GM18868 (cell line): Measurements from ENCODE around the gene SPATS2L.

Source experiments
- ATAC-seq: cut with Tn5 transposase; IDR thresholded peaks from one replicate; pipeline ENCODE4 v1.9.1; 2021; ENCODE audit warnings: mild to moderate bottlenecking, moderate library complexity; ENCODE audit not compliant: unreplicated experiment

Gene SPATS2L

DNA sequence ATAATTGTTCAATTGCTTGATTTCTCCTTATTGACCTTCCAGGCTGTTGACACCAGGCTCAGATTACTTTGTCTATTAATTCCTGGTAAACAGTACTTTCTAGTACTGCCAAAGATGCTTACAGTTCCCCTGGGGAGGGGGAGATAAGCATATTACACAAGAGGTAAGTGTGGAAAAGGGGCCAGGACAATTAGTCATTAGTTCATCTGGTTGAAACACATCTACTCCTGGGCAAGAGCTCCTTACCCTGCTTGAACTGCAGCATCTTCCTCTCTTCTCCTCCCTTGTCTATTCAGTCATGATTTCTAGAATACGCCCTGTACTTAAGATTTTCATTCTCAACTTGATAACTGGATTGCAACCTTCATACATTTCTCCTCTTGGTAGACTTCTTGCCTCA lies 10.4 kb upstream of the SPATS2L start:
- ATAC-seq, result no peak

DNA sequence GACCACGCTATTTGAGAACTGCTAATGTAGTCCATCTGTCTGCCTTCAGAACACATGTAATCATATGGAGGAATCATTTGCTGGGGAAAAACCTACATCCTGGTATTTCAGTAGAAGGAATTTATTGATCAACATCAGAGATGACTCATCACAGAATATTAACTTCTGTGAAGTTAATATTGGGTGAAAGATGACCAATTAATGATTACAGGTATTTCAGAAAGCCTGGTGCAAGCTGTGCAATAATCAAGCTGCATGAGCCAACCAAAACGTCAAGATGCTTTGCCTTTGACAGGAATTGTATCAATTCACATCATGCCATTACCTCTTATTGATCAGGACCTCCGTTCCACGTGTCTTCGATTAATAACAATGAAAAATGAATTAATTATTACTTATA lies 9.4 kb upstream of the SPATS2L start:
- ATAC-seq, result no peak

DNA sequence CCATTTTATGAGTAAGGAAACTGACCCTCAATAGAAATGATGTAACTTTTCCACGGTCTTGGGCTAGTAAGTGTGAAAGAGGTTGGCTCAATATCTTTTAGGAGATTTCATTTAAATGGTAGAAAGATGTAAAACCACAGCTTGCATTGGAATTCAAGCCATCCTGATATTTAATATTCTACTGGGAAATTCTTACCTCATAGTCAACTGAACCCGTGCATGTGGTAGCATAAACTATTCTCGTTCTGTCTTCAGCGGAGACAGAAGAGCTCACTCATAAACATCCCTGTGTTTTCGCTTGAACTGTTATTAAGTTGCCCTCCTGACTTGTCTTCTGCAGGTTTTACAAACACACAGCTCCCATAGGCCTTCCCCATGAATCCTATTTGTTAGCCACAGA lies 8.5 kb upstream of the SPATS2L start:
- no peak for ATAC-seq

DNA sequence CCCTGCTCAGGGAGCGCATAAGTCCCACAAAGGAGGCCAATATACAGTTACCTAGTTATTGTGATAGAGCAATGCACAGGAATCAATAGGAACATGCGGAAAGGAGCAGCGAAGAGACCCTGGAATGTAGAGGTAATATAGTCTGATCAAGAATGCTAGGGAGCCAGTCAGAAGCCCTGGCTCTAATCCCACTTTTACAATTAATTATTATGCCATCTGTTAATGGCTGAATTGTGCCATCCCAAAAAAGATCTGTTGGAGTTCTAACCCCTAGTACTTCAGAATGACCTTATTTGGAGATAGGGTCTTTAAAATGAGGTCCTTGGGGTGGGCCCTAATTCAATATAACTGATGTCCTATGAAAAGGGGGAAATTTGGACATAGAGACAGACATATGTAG lies 7.7 kb upstream of the SPATS2L start:
- ATAC-seq, result no peak

DNA sequence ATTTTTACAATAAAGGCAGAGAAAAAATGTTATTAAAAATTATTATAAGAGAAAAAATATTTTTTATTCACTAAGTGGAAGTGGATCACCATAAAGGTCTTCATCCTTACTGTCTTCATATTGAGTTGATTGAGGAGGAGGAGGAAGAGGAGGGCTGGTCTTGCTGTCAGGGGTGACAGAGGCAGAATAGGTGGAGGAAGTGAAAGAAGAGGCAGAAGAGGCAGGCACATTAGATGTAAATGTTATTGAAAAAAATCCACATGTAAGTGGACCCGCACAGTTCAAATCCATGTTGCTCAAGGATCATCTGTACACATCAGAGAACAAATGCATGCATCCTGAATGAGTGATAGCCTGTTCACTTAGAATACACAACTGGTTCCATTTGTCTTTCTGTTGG lies 6.4 kb upstream of the SPATS2L start:
- ATAC-seq, result peak; percentile 56

DNA sequence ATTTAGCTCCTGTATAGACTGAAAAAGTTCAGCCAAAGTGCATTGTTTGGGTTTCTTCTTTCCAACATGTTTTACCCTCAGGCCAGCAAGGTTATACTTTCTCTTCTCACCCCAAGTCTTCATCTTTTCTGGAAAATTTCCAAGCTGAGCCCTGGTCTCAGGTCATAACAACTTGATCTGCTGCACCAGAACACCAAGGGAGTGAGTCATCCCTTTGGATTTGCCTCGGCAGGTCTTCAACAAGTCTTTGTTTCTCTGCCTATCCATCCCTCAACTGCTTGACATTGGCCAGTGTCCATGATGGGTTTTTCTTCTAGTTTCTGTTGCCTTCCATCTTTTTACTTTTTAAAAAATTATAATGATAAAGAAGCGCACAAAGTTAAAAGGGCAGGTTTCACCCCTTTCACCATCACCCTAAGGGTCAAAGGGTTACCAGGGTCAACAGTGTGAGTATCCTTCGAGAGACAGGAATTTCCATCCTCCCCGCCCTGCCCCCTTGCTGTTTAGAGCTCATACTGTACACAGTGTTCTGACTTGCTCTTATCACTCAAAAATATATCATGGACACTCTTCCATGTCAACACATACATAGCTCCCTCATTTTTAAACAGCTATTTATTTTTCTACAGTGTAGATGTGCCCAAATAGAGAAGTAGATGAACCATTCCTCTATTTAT lies 5.7 kb upstream of the SPATS2L start:
- ATAC-seq, result peak; percentile 15

DNA sequence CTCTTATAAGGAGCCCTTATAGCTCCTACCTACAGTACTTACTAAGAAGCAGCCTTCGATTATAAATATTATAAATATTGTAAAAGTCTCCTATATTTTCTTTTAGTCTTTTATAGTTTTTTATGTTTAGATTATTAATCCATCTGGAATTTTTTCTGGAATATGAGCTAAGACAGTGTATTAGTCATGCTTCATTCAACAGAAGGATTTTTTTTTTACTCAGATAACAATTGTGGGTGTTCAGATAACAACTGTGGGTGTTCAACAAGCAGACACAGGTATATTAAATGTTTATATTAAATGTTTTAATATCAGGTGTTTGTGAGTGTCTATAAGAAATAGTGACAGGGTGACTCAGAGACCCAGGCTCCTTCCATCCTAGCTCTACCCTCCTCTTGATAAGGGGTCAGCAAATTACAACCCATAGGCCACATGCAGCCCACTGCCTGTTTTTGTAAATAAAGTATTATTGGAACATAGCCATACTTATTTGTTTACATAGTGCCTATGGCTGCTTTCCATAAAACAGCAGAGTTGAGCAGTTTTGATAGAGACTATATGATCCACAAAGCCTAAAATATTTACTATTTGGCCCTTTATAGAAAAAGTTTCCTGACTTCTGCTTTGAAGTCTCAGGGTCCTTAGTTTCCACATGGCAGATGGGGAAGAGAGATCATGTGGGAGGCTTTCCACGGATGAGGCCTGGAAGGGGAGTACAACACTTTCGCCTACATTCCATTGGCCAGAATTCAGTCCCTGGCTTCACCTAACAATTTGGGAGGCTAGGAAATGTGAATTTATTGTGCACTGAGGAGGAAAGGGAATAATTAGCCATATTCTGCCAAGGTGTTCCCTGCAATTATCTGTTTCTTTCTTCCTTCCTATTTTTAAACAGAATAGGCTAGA lies 4.3 kb upstream of the SPATS2L start:
- no peak for ATAC-seq

DNA sequence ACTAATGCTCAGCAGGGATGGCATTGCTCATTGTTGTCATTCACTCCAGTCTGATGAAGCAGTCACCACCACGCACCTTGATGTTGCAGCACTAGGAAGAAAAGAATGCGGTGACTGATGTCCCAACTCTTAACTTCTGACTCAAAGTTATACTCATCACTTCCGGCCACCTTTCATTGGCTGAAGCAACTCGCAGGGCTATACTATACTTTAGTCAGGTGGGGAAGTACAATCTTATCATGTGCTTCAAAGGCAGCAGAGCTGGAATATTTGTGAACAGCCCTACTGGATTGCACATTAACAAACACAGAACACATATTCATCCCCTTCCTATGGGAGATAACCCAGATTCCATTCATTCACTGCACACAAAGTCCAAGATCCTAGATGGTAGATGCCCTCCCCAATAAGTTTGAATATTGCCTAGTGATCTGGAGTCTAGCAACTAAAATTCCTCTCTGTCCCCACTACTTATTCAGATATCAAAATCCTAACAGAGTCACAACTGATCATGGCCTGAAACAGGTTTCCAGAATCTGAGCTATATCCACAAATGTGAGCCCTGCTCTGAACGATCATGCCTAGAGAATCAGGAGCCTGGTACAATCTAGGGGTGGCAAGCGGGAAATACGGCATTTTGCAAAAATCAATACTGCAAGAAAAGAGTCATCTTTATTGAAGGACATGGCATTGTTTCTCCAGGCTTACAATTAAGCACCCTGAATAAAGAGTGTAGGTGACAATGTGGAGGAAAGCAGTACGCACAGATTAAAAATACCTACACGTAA lies 3.4 kb upstream of the SPATS2L start:
- no peak for ATAC-seq

DNA sequence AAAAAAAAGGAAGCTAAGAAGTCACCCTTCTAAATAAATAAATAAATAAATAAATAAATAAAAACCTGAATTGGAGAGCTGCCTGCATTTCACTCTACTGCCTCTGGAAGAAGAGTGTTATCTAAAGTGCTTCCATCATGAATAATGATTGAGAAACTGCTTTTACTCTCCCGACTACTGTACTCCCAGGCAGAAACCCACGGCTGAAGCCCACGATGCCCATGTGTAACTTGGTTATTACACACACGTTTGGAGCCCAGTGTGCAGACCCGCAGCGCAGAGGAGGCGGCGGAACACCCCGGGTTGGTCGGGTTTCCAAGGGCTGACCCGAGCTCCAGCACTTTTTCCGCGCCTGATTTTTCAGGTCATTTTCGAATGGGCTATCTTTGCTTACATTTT lies 697 bp upstream of the SPATS2L start:
- ATAC-seq, result no peak

DNA sequence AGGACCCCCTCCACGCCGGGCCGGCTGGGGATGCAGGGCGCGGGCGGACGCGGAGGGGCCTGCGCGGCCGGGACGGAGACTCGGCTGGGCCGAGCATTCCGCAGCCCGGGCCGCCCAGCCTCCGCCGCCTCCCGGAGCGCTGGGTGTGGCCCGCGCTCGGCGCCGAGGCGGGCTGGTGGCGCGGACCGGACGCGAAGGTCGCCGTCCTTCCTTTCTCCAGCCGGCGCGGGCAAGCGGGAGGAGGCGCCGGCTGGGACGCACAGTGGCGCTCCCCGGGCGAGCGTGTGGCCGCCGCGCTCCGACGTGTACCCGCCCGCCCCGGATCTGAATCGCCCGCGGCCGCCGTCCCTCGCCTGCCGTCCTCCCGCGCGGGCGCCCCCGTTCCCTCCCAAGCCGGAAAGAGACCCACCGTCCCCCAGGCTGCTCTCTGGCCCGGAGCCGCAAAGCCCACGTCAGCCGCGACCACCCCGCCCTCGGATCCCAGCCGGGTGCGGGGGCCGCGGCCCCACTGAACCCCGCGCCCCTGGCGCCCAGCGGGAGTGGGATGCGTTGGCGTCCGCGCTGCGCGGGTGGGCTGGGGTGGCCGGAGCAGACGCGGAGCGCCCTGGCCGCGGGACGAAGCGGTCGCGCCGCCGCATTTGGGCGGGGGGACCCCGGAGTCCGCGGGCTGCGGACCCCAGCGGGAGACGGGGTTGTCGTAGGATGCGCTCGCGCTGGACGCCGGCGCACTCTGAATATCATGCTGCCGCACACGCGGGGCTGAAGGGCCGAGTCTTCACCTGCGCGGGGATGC lies 634 bp downstream of the SPATS2L start:
- peak; percentile 49 for ATAC-seq

DNA sequence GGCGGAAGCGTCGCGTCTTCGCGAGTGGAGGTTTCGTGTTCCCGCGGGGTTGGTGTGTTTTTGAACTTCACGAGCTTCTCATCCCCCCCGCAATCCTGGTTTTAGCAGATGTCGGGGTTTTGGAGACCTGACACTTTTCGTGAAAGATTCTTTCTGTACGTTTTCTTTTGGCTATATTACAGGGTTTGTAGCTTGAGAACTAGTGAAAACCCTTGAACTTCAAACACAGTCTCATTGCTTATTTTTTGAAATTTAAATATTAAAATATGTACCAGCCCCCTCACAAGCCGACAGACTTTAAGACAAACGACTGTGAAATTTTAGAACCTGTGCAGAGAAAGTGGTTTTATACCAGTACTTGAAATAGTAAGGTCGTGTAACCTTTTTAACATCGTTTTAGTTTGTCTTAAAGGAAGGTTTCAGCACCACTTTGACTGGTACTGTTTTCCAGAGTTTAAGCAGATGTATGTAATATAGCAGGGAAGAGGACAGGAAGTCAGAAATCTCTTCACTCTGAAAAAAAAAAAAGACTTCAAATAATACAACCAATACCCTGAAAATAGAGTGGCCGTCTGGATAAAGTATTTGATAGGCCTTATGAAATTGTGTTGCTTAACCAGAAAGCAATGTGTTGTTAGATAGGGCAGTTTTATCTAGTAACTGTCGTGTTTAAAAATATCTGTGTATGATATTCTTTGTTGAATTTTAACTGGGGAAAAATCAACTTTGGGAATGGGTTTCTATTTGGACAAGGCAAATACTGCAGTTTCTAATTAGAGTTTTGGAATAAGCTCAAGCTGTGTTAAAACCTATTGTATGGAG lies 1.4 kb downstream of the SPATS2L start:
- ATAC-seq, result no peak

DNA sequence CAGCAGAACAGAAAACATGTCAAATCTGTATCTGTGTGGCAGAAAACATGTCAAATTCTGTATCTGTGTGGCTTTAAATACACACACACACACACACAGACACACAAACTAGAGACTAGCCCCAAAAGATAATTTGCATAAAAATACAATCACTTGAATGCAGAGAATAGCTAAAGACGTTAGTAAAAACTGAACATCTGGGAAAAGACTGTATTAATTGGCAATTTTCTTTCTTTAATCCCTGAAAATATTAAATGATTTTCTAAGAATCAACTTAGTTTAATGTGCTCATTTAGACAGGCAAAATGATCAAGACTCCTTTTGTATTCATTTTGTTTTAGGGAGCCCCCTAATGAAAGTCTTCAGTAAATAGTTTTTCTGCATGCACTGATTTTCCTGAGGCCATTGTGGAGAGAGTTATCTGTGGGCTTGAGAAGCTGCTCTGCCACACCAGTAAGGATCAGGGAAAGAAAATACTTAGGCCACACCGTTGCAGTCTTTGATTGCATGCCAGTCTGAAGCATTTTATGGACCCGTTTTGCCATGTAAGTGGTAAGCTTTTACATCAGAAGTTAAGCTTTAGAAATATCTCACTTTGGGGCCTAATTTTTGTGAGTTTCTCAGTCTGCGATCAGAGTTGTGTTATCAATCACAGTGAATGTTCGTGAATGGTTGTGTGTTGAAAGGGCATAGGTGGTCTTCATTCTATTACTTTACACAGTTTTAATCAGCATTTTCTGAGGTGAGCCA lies 2.2 kb downstream of the SPATS2L start:
- ATAC-seq, result no peak

DNA sequence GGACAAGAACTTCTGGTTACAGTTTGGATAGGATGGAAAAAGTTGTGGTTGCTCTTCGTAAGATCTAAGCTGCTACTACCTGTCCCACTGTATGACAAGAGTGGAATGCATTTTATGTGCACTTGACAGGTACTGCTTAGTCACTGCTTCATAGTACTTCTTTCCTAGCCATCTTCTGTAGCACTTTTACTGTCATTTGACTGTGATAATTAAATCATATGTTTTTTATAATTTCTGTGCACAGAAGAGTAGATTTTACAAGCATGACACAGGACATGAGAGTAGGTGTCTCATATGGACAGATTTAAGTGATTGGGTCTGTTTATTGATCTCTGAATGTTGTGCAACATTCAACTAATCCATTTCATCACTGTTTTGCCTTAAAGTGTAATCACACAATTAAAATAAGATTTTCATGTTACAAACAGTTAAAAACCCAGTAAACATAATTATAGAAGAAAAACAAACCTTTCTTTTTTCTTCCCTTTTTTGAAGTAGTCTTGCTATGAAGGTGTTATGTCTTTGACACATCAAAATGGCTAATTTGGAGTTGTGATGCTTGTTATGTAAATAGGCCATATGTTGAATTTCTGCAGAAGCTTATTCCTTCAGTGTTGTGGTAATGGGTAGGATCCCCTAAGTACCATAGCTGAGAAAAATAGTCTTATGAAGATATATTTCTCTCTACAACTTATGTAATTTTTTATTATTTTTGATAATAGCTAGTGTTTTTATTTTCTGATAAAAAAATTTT lies 3.0 kb downstream of the SPATS2L start:
- no peak for ATAC-seq

DNA sequence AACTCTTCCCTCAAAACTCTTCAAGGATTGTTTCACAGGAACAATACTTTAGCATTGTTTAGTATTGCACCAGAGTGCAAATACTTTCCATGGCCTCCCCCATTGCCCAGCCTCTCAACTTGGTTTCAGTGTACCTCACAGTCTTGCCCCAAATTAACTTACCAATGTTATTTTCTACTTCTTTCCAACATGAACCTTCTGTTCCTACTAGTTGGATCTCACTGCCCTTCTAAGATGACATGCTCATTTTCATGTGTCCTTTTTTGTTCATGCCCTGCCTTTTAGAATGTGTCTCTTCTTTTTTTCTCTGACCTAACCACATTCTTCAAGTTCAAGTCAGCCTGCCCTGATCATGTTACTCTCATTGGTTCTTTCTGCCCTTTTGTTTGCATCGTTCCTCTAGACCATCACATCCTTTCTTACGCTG lies 4.1 kb downstream of the SPATS2L start:
- ATAC-seq, result no peak

DNA sequence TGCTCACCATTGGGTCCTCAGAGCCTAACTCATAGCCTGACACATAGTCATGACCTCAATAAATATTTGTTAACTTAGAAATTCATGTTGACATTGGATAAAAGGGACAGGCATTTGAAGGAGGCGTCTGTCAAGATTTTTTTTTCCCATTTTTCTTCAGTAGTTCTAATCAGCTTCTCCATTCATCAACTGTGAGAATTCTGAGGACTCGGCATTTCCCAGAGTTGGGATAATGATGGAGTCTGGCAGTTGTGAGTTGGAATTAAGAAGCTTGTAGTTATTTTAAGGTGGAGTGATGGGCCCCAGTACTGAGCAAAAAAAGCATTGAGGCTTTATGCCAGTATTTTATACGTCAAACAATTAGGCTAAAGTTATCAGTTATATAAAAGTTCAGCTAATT lies 4.6 kb downstream of the SPATS2L start:
- no peak for ATAC-seq

DNA sequence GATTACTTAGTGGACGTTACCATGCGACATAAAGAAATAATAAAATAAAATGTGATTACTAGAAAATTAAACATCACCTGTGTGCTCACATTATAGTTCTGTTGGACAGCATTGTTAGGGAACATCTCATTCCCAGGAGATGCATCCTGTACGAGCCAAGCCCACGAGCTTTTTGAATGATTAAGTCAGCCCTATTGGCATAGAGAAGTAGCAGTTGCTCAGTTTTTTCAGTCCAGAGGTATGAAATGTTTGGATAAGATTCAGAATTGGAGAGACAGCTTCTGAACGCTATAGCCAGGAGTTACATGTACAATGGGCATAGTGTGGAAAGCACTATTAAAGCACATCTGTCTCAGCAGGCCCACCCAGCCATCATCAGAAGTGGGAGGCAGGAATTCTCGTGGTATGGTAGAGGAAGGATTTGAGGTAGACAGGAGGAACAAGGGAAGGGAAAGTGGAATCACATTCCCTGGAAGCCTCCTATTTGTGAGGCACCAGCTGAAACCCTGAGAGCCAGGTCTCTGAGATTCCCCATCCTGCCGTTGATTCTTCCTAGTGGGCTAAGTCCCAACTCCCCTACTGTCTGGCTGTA lies 8.6 kb downstream of the SPATS2L start:
- no peak for ATAC-seq

DNA sequence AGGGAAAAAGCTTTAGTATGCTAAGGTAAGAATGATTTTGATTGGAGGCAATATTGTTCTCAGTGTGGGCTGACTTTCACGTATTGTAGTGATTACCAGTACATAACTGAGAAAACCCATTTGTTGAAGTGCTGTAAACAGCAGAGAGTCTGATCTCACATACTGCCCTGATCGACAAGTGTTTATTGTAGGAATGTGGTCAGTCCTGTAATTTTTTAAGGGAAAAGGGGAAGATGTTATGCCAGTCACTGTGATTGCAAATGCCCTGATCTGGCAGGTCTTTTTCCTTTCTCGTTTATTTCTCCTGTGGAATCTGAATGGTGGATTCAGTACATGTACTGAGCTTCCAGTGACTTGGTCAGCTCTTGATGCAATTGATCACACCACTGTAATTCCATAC lies 11.5 kb downstream of the SPATS2L start:
- ATAC-seq, result no peak

DNA sequence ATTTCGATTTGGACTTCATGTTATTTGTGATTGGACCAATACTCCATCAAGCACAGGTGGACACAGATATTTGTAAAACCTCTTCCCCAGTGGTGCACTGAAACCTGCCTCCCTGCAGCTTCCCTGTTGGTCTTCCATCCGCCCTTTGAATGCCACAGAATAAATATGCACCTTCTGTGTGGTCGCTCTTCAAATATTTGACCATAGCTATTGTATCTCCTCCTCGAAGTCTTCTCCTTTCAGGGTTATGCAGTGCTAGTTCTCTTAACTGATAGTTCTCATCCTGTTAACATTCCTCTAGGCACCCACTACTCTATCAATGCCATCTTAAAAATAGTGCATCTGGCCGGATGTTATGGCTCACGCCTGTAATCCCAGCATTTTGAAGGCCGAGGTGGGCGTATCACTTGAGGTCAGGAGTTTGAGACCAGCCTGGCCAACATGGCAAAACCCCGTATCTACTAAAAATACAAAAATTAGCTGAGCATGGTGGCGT lies 12.5 kb downstream of the SPATS2L start:
- no peak for ATAC-seq
